ENCODE results near the gene ABLIM2.

ABLIM2 gene

DNA sequence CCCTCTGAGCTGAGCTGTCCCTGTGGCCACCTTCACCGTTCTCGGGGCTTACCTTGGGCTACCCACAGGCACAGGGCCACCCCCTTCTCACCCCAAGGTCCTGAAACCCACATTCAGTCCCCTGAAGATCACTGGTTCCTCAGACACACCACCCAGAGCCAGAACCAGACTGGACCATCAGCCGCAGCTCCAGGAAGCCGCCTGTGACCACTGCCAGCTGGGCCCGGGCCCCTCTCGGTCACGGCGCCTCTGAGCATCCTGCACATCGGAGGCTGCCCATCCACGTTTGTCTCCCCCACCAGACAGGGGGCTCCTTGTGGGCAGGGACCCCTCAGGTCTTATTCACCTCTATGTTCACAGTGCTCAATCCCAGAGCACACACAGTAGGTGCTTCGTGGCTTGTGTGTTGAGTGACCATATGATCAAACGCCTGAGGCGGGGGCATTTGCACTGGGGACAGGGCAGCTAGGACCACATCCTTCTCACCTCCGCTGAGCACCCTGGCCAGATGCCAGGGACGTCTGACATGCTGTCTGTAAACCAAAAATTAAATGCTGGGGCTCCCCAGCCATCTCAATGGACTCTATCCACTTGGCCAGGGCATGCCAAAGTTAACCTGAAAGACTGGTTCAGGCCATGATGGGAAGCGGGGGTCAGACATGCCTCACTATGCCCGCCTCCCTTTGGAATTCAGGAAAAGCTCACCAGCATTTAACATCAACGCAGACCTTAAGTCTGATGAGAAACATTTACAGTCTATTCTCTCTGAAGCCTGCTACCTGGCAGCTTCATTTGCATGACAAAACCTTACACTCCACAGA is 109.5 kb downstream of the ABLIM2 start:
- Histone ChIP-seq H3K9me3 (ENCODE audit: severe bottlenecking) (no peaks in the 10 kb centered on the region), H3K4me3 (ENCODE audit: severe bottlenecking) (no peak overlapping the region), H3K4me1 (ENCODE audit: insufficient read depth, poor library complexity, severe bottlenecking) (no peaks in the 10 kb centered on the region), H3K27me3 (ENCODE audit: insufficient read depth, poor library complexity, severe bottlenecking) (no peaks in the 10 kb centered on the region), H3K27ac (ENCODE audit: poor library complexity, severe bottlenecking) (no peak overlapping the region), H3K36me3 (ENCODE audit: low read depth) (no peaks in the 10 kb centered on the region)
- DNase-seq (ENCODE audit: low spot score) (no peak), ATAC-seq (ENCODE audit: low read depth) (no peak)
- TF ChIP-seq CTCF (IDR thresholded peaks at IDR 0.05; ENCODE audit: poor library complexity, severe bottlenecking), result no peak

DNA sequence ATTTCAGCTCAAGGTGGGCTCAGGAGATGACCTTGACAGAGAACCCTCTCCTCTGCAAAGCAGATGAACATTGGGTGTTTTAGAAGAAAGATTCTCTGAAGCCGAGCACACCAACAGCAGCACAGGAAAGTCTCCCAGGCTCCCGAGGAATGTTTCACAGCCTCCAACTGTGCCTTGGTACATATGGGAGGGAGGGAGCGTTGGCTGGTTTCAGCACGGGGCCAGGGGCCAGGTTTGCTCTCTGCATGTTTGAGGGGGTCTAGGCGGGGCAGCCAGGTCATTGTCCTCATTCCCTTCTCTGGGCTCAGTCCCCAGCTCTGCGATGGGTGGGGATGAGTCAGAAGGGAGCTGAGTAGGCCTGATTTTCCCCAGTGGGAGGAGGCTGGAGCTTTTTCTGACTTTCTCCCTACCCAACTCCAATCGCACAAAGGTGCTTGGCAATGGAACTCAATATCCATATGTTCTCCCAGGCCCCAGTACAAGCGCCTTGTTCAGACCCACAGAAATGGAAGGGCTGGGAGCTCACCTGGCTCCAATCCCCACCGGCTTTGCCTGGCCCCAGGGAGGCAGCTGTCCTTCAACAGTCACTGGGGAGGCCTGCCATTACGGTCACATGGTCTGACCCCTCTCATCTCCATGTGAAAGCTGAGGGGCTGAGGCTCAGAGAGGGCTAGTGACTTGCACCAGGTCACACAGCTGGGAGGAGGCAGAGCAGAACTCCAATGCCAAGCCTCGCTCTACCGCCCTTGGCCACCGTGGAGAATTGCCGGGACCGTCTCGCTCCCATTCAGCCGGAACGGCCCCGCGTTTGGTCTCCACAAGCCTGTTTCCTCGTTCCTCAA is 110.6 kb downstream of the ABLIM2 start:
- DNase-seq (ENCODE audit: low spot score) (no peak), ATAC-seq (ENCODE audit: low read depth) (no peak)

GRCh38 chr4:8046925-8047541 is 111.6 kb downstream of the ABLIM2 start:
- H3K9me3 ChIP-seq (ENCODE audit: severe bottlenecking), result no peaks in the 10 kb centered on the region
- no peak overlapping the region for H3K4me3 ChIP-seq (ENCODE audit: severe bottlenecking)
- no peaks in the 10 kb centered on the region for H3K27me3 ChIP-seq (ENCODE audit: insufficient read depth, poor library complexity, severe bottlenecking)
- DNase-seq (ENCODE audit: low spot score) (no peak), ATAC-seq (ENCODE audit: low read depth) (no peak)
- no peaks in the 10 kb centered on the region for H3K4me1 ChIP-seq (ENCODE audit: insufficient read depth, poor library complexity, severe bottlenecking)
- no peak for TF ChIP-seq CTCF (IDR thresholded peaks at IDR 0.05; ENCODE audit: poor library complexity, severe bottlenecking)
- H3K36me3 ChIP-seq (ENCODE audit: low read depth), result no peaks in the 10 kb centered on the region
- H3K27ac ChIP-seq (ENCODE audit: poor library complexity, severe bottlenecking), result no peak overlapping the region

More for the DNA sequence above, 110.6 kb downstream of the ABLIM2 start:
- Histone ChIP-seq H3K27ac (ENCODE audit: poor library complexity, severe bottlenecking) (no peak overlapping the region), H3K27me3 (ENCODE audit: insufficient read depth, poor library complexity, severe bottlenecking) (no peaks in the 10 kb centered on the region), H3K4me1 (ENCODE audit: insufficient read depth, poor library complexity, severe bottlenecking) (no peaks in the 10 kb centered on the region), H3K9me3 (ENCODE audit: severe bottlenecking) (no peaks in the 10 kb centered on the region), H3K4me3 (ENCODE audit: severe bottlenecking) (no peak overlapping the region), H3K36me3 (ENCODE audit: low read depth) (no peaks in the 10 kb centered on the region)
- no peak for TF ChIP-seq CTCF (IDR thresholded peaks at IDR 0.05; ENCODE audit: poor library complexity, severe bottlenecking)

DNA sequence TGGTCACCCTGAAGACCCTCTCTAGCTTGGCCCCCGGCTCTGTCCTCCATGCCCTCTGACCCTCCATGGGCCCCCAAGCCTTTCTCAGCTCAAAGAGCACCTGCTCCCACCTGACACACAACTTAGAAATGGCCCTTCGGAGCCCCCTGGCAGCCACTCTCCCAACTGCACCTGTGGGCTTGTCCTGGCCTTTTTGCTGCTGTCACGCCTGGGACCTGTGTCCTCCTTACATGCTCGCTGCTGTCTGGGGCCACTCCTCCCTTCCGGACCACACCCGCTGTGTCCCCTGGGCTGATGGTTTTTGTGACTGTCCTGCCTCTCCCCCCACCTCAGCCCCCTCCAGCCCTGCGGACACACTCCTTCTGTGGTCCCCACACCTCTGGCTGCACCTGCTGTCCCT is 112.7 kb downstream of the ABLIM2 start:
- H3K36me3 ChIP-seq (ENCODE audit: low read depth), result no peaks in the 10 kb centered on the region
- no peak; the same call in 2 of the 3 replicates for ATAC-seq (ENCODE audit: low read depth)
- no peak overlapping the region for H3K4me3 ChIP-seq (ENCODE audit: severe bottlenecking)
- no peaks in the 10 kb centered on the region for H3K27me3 ChIP-seq (ENCODE audit: insufficient read depth, poor library complexity, severe bottlenecking)
- no peak for DNase-seq (ENCODE audit: low spot score)
- TF ChIP-seq CTCF (IDR thresholded peaks at IDR 0.05; ENCODE audit: poor library complexity, severe bottlenecking), result no peak
- no peaks in the 10 kb centered on the region for H3K4me1 ChIP-seq (ENCODE audit: insufficient read depth, poor library complexity, severe bottlenecking)
- H3K27ac ChIP-seq (ENCODE audit: poor library complexity, severe bottlenecking), result no peak overlapping the region
- H3K9me3 ChIP-seq (ENCODE audit: severe bottlenecking), result no peaks in the 10 kb centered on the region
